Body of pancreas (tissue), 4 donors: ENCODE measurements around the gene FCGR3A. TPM values are rescaled to one million over a fixed set of nuclear protein-coding genes. Genes with fewer than 3 reads are reported as not detected.
A peak's percentile ranks its signal among the peaks of the same experiment; 100 is the strongest.

Experiments used
- ATAC-seq: fragments of 150-250 bp; one replicate; pipeline ENCODE4 v1.9.1; 2016
- DNase-seq, 4 donors: peaks; one replicate each; pipeline ENCODE4 v3.0.0-alpha.2; 2019
- H3K27ac ChIP-seq, 4 donors: fragments of 200-600 bp; sonication (generic); 1 replicate in 3 of 4; 2 replicates in 1 of 4; pipeline versions ENCODE4 v1.5.1 to v1.6.1; 2016 to 2019; ENCODE audit warnings: mild to moderate bottlenecking in 1 of 4, mixed read lengths in 1 of 4, moderate library complexity in 1 of 4
- H3K27me3 ChIP-seq, 2 donors: fragments of 200-600 bp; sonication (generic); one replicate each; pipeline ENCODE4 v1.6.0; 2016; ENCODE audit warnings: mild to moderate bottlenecking in 1 of 2
- H3K36me3 ChIP-seq, 2 donors: fragments of 200-600 bp; sonication (generic); replicated peaks in 1 of 2; 2 replicates each; pipeline ENCODE4 v1.5.1; 2016; ENCODE audit warnings: low read depth in 2 of 2; ENCODE audit not compliant: insufficient read depth in 1 of 2
- H3K4me1 ChIP-seq: fragments of 200-600 bp; sonication (generic); one replicate; pipeline ENCODE4 v1.6.0; 2016
- H3K4me3 ChIP-seq, 2 donors: fragments of 200-600 bp; sonication (generic); 1 replicate in 1 of 2; 2 replicates in 1 of 2; pipeline ENCODE4 v1.5.1; 2016 to 2019
- H3K9me3 ChIP-seq, 3 donors: fragments of 200-600 bp; sonication (generic); 1 replicate in 2 of 3; 2 replicates in 1 of 3; pipeline ENCODE4 v1.5.1; 2016
- POLR2A ChIP-seq, 3 donors: fragments of 450-650 bp; IDR thresholded peaks; one replicate each; pipeline ENCODE4 v1.6.1; 2016; ENCODE audit warnings: antibody characterized with exemption in 3 of 3, mild to moderate bottlenecking in 2 of 3
- WGBS, 2 donors: methylation state at CpG; one replicate each; pipeline ENCODE4 v1.1.5; 2017; 5-methylcytosine and 5-hydroxymethylcytosine counted together
- intact Hi-C: fragments of 100-400 bp; cut with DNase I; formaldehyde crosslinking; loops from one replicate; pipeline ENCODE4 v1.15.1; 2023
- total RNA-seq, 2 donors: library from RNA; depleted of rRNA; stranded (reverse); fragments of >200 nt; gene quantifications; one replicate each; pipeline ENCODE4 v1.1.0, GENCODE V29; 2016
- TF ChIP-seq, protein P1 (sequence below), 7 experiments: fragments of 450-650 bp in 4 of 7; fragments of 200-600 bp in 3 of 7; sonication (generic) in 3 of 7; IDR thresholded peaks; one replicate each; pipeline ENCODE4 v1.5.1; 2016 to 2019; ENCODE audit warnings: antibody characterized with exemption in 7 of 7

Gene FCGR3A
- total RNA-seq, 2 donors from 2014 or later: 5.2 TPM; not detected in 1

DNA sequence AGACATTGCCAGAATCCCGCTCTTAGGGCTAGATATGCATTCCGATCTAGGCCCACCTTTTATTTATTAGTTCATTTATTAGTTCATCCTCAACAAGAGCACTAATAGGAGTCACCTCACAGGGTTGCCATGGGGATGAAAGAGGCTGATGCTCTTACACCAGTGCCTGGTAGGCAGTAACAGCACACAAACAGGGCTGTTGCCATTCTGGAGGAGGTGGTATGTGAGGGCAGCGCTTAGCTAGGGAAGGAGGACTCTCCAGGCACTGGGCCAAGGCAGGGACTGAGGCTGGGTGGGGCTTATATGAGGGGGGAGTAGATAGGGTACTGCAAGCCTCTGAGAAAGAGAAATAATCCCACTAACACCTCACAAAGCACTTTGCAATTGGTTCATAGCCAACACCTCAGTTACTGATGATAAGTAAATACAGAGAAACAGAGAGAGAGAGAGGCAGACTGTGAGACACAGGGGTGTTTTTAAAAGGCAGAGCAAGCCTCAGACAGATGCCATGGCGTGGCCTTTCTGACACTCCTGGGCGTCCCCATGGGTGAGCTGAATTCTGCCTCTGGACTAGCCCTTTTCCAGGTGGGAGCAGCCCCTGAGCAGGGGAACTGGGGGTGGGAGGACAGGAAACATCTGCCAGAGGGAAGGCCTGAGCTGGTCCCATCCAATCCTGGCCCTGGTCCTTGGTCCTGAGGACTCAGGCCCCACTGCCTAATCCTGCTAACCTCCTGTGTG, 38.4 kb downstream of the FCGR3A start:
- intact Hi-C loops: no loop called here
- H3K4me1 ChIP-seq: peaks cover 18% of the 10 kb centered on the region
- DNase-seq (no peak), ATAC-seq (no peak)
- 57 to 58% methylated on average over 5 of the region's 5 CpGs for WGBS, 2 donors
- TF ChIP-seq, protein P1, sequence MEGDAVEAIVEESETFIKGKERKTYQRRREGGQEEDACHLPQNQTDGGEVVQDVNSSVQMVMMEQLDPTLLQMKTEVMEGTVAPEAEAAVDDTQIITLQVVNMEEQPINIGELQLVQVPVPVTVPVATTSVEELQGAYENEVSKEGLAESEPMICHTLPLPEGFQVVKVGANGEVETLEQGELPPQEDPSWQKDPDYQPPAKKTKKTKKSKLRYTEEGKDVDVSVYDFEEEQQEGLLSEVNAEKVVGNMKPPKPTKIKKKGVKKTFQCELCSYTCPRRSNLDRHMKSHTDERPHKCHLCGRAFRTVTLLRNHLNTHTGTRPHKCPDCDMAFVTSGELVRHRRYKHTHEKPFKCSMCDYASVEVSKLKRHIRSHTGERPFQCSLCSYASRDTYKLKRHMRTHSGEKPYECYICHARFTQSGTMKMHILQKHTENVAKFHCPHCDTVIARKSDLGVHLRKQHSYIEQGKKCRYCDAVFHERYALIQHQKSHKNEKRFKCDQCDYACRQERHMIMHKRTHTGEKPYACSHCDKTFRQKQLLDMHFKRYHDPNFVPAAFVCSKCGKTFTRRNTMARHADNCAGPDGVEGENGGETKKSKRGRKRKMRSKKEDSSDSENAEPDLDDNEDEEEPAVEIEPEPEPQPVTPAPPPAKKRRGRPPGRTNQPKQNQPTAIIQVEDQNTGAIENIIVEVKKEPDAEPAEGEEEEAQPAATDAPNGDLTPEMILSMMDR (IDR thresholded peaks at IDR 0.05): no peak
- no peak for TF ChIP-seq POLR2A (IDR thresholded peaks at IDR 0.05)
- no peaks in the 10 kb centered on the region for H3K9me3 ChIP-seq
- H3K27me3 ChIP-seq: no peaks in the 10 kb centered on the region
- H3K36me3 ChIP-seq: no peaks in the 10 kb centered on the region
- H3K4me3 ChIP-seq: no peak overlapping the region
- no peak overlapping the region for H3K27ac ChIP-seq

GRCh38 chr1:161510477-161510876, 39.1 kb downstream of the FCGR3A start:
- intact Hi-C loops: no loop called here
- no peak for TF ChIP-seq POLR2A (IDR thresholded peaks at IDR 0.05)
- TF ChIP-seq, protein P1 (IDR thresholded peaks at IDR 0.05): no peak
- H3K9me3 ChIP-seq: no peaks in the 10 kb centered on the region
- H3K4me1 ChIP-seq: peaks cover 18% of the 10 kb centered on the region
- H3K36me3 ChIP-seq: no peaks in the 10 kb centered on the region
- no peak overlapping the region for H3K27ac ChIP-seq
- H3K4me3 ChIP-seq: no peak overlapping the region
- WGBS, 2 donors: 69 to 81% methylated on average over 3 of the region's 3 CpGs
- ATAC-seq: no peak
- no peaks in the 10 kb centered on the region for H3K27me3 ChIP-seq
- no peak for DNase-seq

DNA sequence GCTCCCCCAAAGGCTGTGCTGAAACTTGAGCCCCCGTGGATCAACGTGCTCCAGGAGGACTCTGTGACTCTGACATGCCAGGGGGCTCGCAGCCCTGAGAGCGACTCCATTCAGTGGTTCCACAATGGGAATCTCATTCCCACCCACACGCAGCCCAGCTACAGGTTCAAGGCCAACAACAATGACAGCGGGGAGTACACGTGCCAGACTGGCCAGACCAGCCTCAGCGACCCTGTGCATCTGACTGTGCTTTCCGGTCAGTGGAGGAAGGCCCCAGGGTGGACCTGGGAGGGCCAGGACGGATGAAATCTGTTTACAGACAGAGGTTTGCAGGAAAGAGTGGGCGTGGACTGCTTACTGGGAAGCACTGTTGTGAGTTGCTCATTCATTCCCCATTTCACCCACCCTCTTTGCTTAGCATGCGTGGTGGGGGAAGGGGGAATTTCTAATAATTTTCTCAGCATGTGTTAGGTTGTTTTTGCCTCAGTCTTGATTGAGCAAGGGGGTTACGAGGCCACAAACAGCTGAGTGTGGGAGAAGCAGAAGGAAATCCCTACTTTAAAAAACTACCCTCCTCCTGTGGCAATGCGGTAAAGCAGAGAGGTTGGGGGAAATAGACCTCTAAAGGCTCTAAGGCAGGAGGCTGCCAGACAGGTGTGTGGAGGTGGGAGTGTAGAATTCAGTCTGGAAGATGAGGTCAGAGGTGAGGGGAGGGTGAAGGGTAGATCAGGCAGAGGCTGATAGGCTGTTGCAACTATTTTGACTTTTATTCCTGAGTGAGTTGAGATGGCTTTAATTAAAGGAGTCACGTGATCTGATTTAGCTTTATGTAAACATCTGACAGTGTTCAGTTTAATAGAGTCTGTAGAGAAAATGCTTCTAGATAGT, 43.0 kb downstream of the FCGR3A start:
- ATAC-seq (no peak), DNase-seq (peak in 1 of 4 donors; percentile 61)
- Histone ChIP-seq H3K36me3 (no peaks in the 10 kb centered on the region), H3K9me3 (no peaks in the 10 kb centered on the region), H3K4me3 (no peak overlapping the region), H3K27ac (peak overlapping the region in 1 of 4 donors; percentile 62), H3K4me1 (peaks cover 10% of the 10 kb centered on the region), H3K27me3 (no peaks in the 10 kb centered on the region)
- TF ChIP-seq POLR2A (IDR thresholded peaks at IDR 0.05): no peak
- TF ChIP-seq, protein P1 (IDR thresholded peaks at IDR 0.05): no peak
- intact Hi-C loops: no loop called here
- 43 to 66% methylated on average over 11 to 14 of the region's 15 CpGs for WGBS, 2 donors

DNA sequence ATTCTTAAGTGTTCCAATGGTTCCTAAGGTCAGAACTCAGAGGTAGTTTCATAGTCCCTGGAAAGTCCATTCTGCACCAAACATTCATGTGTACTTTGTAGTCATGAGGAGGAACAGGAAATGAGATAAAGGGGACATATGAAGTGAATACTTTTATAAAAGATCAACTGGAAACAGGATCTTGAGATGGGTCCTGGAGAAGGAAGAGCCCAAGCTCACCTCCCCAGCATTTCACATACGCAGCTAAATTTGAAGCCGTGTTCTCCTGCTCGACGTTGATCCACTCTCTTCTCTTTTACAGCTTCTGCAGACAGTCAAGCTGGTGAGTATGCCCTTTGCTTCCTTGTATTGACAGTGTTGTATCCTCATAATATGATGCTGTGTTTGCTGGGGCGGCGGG, 43.9 kb downstream of the FCGR3A start:
- no peak for ATAC-seq
- no peak for DNase-seq
- no peaks in the 10 kb centered on the region for H3K36me3 ChIP-seq
- H3K4me3 ChIP-seq: no peak overlapping the region
- WGBS, 2 donors: 79 to 85% methylated on average over 6 of the region's 6 CpGs
- intact Hi-C loops: no loop called here
- TF ChIP-seq POLR2A (IDR thresholded peaks at IDR 0.05): no peak
- TF ChIP-seq, protein P1 (IDR thresholded peaks at IDR 0.05): no peak
- H3K4me1 ChIP-seq: peaks cover 3% of the 10 kb centered on the region
- H3K27me3 ChIP-seq: peaks cover 0 to 2% of the 10 kb centered on the region in 2 donors
- peak overlapping the region in 1 of 4 donors; percentile 62 for H3K27ac ChIP-seq
- no peaks in the 10 kb centered on the region for H3K9me3 ChIP-seq
